Choroid plexus epithelial cell (primary cell): ENCODE data around the gene CLCA1.
A peak's percentile ranks its signal among the peaks of the same experiment; 100 is the strongest.

Experiments
- DNase-seq: peaks from one replicate; pipeline ENCODE4 v3.0.0-alpha.2; 2010; ENCODE audit warnings: low read depth
- H3K4me3 ChIP-seq: 2 replicates; pipeline ENCODE4 v1.5.1; 2011; ENCODE audit warnings: low read depth, mild to moderate bottlenecking, control low read depth, low read length, moderate library complexity
- TF ChIP-seq, protein P1 (sequence below): conservative IDR thresholded peaks from 2 replicates; pipeline ENCODE4 v1.5.1; 2011; ENCODE audit warnings: low read depth, mild to moderate bottlenecking, control low read depth, inconsistent platforms, low read length, moderate library complexity

Gene CLCA1

DNA sequence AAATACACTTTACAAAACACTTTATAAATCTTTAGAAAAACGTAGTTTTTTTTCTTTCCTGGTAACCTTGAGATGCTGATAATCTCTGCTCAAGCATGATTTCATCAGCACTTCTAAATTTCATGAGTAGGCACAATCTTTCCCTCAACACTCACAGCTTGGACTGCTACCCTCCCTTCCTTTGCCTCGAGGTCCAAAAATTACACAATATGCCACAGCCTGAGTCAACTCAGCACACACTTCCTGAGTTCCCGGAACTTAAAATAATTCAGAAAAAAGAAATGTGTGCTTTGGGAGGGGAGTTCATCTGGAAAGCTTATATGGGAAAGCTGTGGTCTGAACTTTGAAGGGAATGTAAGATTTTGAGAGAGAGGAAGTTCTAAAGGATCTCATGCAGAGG lies 38.9 kb upstream of the CLCA1 start:
- TF ChIP-seq, protein P1, sequence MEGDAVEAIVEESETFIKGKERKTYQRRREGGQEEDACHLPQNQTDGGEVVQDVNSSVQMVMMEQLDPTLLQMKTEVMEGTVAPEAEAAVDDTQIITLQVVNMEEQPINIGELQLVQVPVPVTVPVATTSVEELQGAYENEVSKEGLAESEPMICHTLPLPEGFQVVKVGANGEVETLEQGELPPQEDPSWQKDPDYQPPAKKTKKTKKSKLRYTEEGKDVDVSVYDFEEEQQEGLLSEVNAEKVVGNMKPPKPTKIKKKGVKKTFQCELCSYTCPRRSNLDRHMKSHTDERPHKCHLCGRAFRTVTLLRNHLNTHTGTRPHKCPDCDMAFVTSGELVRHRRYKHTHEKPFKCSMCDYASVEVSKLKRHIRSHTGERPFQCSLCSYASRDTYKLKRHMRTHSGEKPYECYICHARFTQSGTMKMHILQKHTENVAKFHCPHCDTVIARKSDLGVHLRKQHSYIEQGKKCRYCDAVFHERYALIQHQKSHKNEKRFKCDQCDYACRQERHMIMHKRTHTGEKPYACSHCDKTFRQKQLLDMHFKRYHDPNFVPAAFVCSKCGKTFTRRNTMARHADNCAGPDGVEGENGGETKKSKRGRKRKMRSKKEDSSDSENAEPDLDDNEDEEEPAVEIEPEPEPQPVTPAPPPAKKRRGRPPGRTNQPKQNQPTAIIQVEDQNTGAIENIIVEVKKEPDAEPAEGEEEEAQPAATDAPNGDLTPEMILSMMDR = no peak
- peak; percentile 98 for DNase-seq
- H3K4me3 ChIP-seq = no peak overlapping the region

DNA sequence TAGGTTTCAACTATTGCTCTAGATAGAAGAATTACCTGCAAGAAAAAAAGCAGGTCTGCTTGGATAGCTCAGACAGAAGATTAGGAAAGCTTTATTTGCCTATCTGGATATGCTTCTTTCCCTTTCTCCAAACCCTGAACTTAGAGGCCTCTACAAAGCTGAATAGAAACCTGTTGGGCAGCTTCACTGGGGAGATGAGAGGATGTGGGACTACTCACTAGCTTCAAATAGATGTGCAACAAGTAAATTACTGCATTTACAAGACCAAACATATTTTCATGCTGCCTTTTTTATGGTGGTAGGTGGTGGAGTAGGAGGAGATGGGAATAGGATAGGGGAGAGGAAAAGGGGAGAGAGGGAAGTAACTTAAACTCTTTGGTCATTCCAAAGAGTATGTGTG lies 38.4 kb upstream of the CLCA1 start:
- peak; percentile 22 for DNase-seq
- TF ChIP-seq, protein P1 = no peak
- H3K4me3 ChIP-seq = no peak overlapping the region

GRCh38 chr1:86434059-86434458 lies 34.7 kb upstream of the CLCA1 start:
- no peak overlapping the region for H3K4me3 ChIP-seq
- TF ChIP-seq, protein P1 = no peak
- DNase-seq = no peak

- H3K4me3 ChIP-seq = no peak overlapping the region
- TF ChIP-seq, protein P1 = no peak
- no peak for DNase-seq
Measured at GRCh38 chr1:86435327-86435726, 33.4 kb upstream of the CLCA1 start.

DNA sequence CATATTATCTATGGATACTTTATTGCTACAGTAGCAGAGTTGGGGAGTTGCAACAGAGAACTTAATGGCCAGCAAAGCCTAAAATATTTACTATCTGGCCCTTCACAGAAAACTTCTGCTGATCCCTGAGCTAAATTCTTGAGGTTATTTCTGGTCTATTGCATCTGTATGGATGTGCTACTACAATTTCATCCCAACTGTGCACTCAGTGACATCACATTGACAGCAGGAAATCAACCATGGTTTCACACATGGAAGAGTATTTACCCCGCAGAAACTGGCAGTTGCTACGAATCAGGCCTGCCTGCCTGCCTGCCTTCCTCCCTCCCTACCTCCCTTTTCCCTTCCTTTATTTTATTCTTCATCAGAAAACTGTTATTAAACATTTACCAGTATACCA lies 32.7 kb upstream of the CLCA1 start:
- peak; percentile 37 for DNase-seq
- H3K4me3 ChIP-seq = no peak overlapping the region
- TF ChIP-seq, protein P1 = no peak

DNA sequence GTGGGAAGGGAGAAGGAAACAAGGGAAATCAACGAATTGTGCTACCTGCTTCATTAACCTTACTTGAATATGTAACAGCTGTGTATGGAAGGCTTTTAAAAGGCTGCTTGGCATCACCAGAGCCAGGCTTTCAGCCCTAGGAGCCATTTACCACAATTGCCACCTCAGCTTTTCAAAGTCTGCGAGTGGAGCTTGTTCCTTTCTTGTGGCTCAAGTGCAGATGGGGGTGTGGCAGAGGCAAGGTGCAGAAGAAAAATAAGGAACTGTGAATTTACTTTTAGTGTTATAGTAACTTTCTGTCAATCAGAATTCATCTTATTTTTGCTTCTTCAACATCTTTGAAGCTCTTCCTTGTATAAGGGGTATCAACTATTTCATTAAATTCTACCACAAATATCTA lies 27.1 kb upstream of the CLCA1 start:
- no peak for DNase-seq
- TF ChIP-seq, protein P1 = no peak
- H3K4me3 ChIP-seq = no peak overlapping the region

- TF ChIP-seq, protein P1 = no peak
- no peak for DNase-seq
- no peak overlapping the region for H3K4me3 ChIP-seq
Measured at GRCh38 chr1:86441997-86442396, 26.7 kb upstream of the CLCA1 start.
